ENCODE measurements around the gene ISG20L2. TPM values are rescaled to one million over a fixed set of nuclear protein-coding genes. Genes with fewer than 3 reads are reported as not detected.

Gene ISG20L2
- total RNA-seq, 4 donors from 2014 or later: 22.3 to 32.8 (median 28.4) TPM

GRCh38 chr1:156746728-156747631 is 18.4 kb upstream of the ISG20L2 start:
- Histone ChIP-seq H3K27me3 (no peaks in the 10 kb centered on the region), H3K36me3 (peaks cover 23 to 36% (median 23%) of the 10 kb centered on the region in 3 donors), H3K9me3 (no peaks in the 10 kb centered on the region), H3K4me3 (peak overlapping the region; percentile 39 to 97 (median 86)), H3K27ac (peak overlapping the region; percentile 93 to 99 (median 98)), H3K4me1 (peaks cover 37 to 72% (median 49%) of the 10 kb centered on the region in 3 donors)
- DNase-seq: no peak
- TF ChIP-seq, protein P1, sequence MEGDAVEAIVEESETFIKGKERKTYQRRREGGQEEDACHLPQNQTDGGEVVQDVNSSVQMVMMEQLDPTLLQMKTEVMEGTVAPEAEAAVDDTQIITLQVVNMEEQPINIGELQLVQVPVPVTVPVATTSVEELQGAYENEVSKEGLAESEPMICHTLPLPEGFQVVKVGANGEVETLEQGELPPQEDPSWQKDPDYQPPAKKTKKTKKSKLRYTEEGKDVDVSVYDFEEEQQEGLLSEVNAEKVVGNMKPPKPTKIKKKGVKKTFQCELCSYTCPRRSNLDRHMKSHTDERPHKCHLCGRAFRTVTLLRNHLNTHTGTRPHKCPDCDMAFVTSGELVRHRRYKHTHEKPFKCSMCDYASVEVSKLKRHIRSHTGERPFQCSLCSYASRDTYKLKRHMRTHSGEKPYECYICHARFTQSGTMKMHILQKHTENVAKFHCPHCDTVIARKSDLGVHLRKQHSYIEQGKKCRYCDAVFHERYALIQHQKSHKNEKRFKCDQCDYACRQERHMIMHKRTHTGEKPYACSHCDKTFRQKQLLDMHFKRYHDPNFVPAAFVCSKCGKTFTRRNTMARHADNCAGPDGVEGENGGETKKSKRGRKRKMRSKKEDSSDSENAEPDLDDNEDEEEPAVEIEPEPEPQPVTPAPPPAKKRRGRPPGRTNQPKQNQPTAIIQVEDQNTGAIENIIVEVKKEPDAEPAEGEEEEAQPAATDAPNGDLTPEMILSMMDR (IDR thresholded peaks at IDR 0.05): peak in 1 of 6 experiments; percentile 22
- peak in 1 of 4 donors; percentile 42 for TF ChIP-seq POLR2A (IDR thresholded peaks at IDR 0.05)
- 0 to 5% methylated on average over 1 to 7 of the region's 29 CpGs for WGBS, 2 donors
- intact Hi-C loops (cut with DNase I): no loop called here

GRCh38 chr1:156746406-156746727 is 17.8 kb upstream of the ISG20L2 start:
- Histone ChIP-seq H3K36me3 (peaks cover 23 to 39% (median 23%) of the 10 kb centered on the region in 3 donors), H3K27me3 (no peaks in the 10 kb centered on the region), H3K27ac (peak overlapping the region; percentile 93 to 99 (median 98)), H3K4me1 (peaks cover 42 to 78% (median 49%) of the 10 kb centered on the region in 3 donors), H3K9me3 (no peaks in the 10 kb centered on the region), H3K4me3 (peak overlapping the region; percentile 39 to 97 (median 86))
- TF ChIP-seq POLR2A (IDR thresholded peaks at IDR 0.05): no peak
- TF ChIP-seq, protein P1 (IDR thresholded peaks at IDR 0.05): no peak
- 54 to 77% methylated on average over 5 to 7 of the region's 9 CpGs for WGBS, 2 donors
- intact Hi-C loops (cut with DNase I): no loop called here
- no peak for DNase-seq

- DNase-seq: no peak
- Histone ChIP-seq H3K27ac (peak overlapping the region; percentile 93 to 99 (median 98)), H3K9me3 (no peaks in the 10 kb centered on the region), H3K4me3 (peak overlapping the region in 1 of 4 donors; percentile 97), H3K4me1 (peaks cover 42 to 80% (median 49%) of the 10 kb centered on the region in 3 donors), H3K36me3 (peaks cover 23 to 39% (median 23%) of the 10 kb centered on the region in 3 donors), H3K27me3 (no peaks in the 10 kb centered on the region)
- TF ChIP-seq POLR2A (IDR thresholded peaks at IDR 0.05): no peak
- TF ChIP-seq, protein P1 (IDR thresholded peaks at IDR 0.05): peak in 1 of 6 experiments; percentile 4
- intact Hi-C loops (cut with DNase I): no loop called here
- WGBS, 2 donors: 51 to 60% methylated on average over 3 of the region's 3 CpGs
These were observed 17.3 kb upstream of the ISG20L2 start for GRCh38 chr1:156745881-156746280.

DNA sequence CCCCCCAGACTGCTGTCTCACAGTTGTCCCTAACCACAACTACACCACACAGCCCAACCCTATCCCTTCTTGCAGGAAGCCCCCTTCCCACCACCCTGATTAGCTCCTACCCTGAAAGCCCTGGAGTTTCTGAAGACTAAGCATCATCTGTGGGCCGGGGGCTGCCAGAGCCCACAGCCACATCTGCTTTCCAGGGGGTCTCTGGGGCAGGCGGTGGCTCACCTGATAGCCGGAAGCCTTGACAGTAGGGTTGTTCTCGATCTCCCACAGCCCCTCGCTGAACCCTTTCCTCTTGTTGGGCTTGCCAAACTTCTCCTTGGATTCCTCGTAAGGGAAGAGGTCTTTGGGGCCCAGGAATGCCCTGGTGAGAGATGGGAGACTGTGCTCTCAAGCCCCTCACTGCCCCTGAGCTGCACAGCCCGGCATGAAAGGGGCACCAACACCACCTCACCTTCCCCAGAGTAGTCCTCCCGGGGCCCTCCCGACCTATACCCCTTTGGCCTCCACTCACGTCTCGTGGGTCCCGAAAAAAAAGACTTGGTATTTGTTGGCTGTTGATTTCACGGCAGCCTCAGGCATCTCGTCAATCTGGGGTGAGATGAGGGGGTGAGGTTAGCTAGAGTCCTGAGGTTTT is 16.3 kb upstream of the ISG20L2 start:
- 75 to 100% methylated on average over 1 to 12 of the region's 14 CpGs for WGBS, 2 donors
- peaks cover 45 to 83% (median 49%) of the 10 kb centered on the region in 3 donors for H3K4me1 ChIP-seq

More for the DNA sequence above, 16.3 kb upstream of the ISG20L2 start:
- intact Hi-C loops (cut with DNase I): no loop called here
- Histone ChIP-seq H3K4me3 (no peak overlapping the region), H3K9me3 (no peaks in the 10 kb centered on the region), H3K27me3 (no peaks in the 10 kb centered on the region), H3K36me3 (peaks cover 23 to 39% (median 23%) of the 10 kb centered on the region in 3 donors), H3K27ac (peak overlapping the region; percentile 6 to 99 (median 96))
- no peak for DNase-seq
- TF ChIP-seq, protein P1 (IDR thresholded peaks at IDR 0.05): no peak
- TF ChIP-seq POLR2A (IDR thresholded peaks at IDR 0.05): no peak

Data from esophagus squamous epithelium (tissue), 5 donors.